ENCODE data around the gene MYRIP. TPM values are rescaled to one million over a fixed set of nuclear protein-coding genes. Genes with fewer than 3 reads are reported as not detected.

MYRIP gene
- total RNA-seq, 1 experiment from 2014 or later: 19.0 TPM

GRCh38 chr3:40118091-40118490 lies 308.7 kb downstream of the MYRIP start:
- peaks cover 37% of the 10 kb centered on the region for H3K79me2 ChIP-seq (ENCODE audit: low read length)
- H2AFZ ChIP-seq (ENCODE audit: low read length): no peak overlapping the region
- no peaks in the 10 kb centered on the region for H4K20me1 ChIP-seq (ENCODE audit: insufficient read depth, low read depth, low read length)
- H3K9me3 ChIP-seq (ENCODE audit: low read length): no peaks in the 10 kb centered on the region
- no peak overlapping the region for H3K27ac ChIP-seq (ENCODE audit: low read length)
- H3K9me2 ChIP-seq (replicated peaks; ENCODE audit: insufficient read depth, low read length): no peaks in the 10 kb centered on the region
- H3K9ac ChIP-seq (ENCODE audit: low read length): no peak overlapping the region
- H3K4me3 ChIP-seq (ENCODE audit: low read length): no peak overlapping the region
- no peaks in the 10 kb centered on the region for H3K27me3 ChIP-seq (ENCODE audit: low read length)
- peaks cover 27% of the 10 kb centered on the region for H3K4me1 ChIP-seq (ENCODE audit: low read length)
- H3K36me3 ChIP-seq (ENCODE audit: insufficient read depth, low read length): no peaks in the 10 kb centered on the region
- no peak overlapping the region for H3K4me2 ChIP-seq (ENCODE audit: low read depth, low read length, poor library complexity, severe bottlenecking)
- DNase-seq: no peak

- Histone ChIP-seq H3K79me2 (ENCODE audit: low read length) (peaks cover 34% of the 10 kb centered on the region), H3K9me2 (replicated peaks; ENCODE audit: insufficient read depth, low read length) (no peaks in the 10 kb centered on the region), H3K4me2 (ENCODE audit: low read depth, low read length, poor library complexity, severe bottlenecking) (no peak overlapping the region), H3K4me3 (ENCODE audit: low read length) (no peak overlapping the region), H4K20me1 (ENCODE audit: insufficient read depth, low read depth, low read length) (no peaks in the 10 kb centered on the region), H3K4me1 (ENCODE audit: low read length) (peaks cover 16% of the 10 kb centered on the region), H2AFZ (ENCODE audit: low read length) (no peak overlapping the region), H3K9me3 (ENCODE audit: low read length) (no peaks in the 10 kb centered on the region), H3K9ac (ENCODE audit: low read length) (no peak overlapping the region), H3K27ac (ENCODE audit: low read length) (peak overlapping the region; percentile 39; the same call in 1 of the 2 replicates), H3K36me3 (ENCODE audit: insufficient read depth, low read length) (no peaks in the 10 kb centered on the region), H3K27me3 (ENCODE audit: low read length) (no peaks in the 10 kb centered on the region)
- no peak for DNase-seq
Observed at GRCh38 chr3:40120067-40120692, 310.8 kb downstream of the MYRIP start.

GRCh38 chr3:40120806-40121205 lies 311.4 kb downstream of the MYRIP start:
- no peak overlapping the region for H2AFZ ChIP-seq (ENCODE audit: low read length)
- no peak overlapping the region for H3K4me2 ChIP-seq (ENCODE audit: low read depth, low read length, poor library complexity, severe bottlenecking)

GRCh38 chr3:40124918-40125317 lies 315.5 kb downstream of the MYRIP start:
- Histone ChIP-seq H3K9ac (ENCODE audit: low read length) (no peak overlapping the region), H3K79me2 (ENCODE audit: low read length) (peaks cover 32% of the 10 kb centered on the region), H3K27ac (ENCODE audit: low read length) (no peak overlapping the region), H3K9me2 (replicated peaks; ENCODE audit: insufficient read depth, low read length) (no peaks in the 10 kb centered on the region), H3K4me1 (ENCODE audit: low read length) (peaks cover 25% of the 10 kb centered on the region), H3K4me2 (ENCODE audit: low read depth, low read length, poor library complexity, severe bottlenecking) (no peak overlapping the region), H4K20me1 (ENCODE audit: insufficient read depth, low read depth, low read length) (no peaks in the 10 kb centered on the region), H3K9me3 (ENCODE audit: low read length) (no peaks in the 10 kb centered on the region), H2AFZ (ENCODE audit: low read length) (no peak overlapping the region), H3K4me3 (ENCODE audit: low read length) (no peak overlapping the region), H3K27me3 (ENCODE audit: low read length) (no peaks in the 10 kb centered on the region), H3K36me3 (ENCODE audit: insufficient read depth, low read length) (no peaks in the 10 kb centered on the region)
- no peak for DNase-seq

More at GRCh38 chr3:40120806-40121205, 311.4 kb downstream of the MYRIP start:
- H3K4me3 ChIP-seq (ENCODE audit: low read length): no peak overlapping the region
- no peaks in the 10 kb centered on the region for H3K36me3 ChIP-seq (ENCODE audit: insufficient read depth, low read length)
- DNase-seq: no peak
- H3K9ac ChIP-seq (ENCODE audit: low read length): no peak overlapping the region
- H3K27ac ChIP-seq (ENCODE audit: low read length): peak overlapping the region; percentile 39; the same call in 1 of the 2 replicates
- H3K9me2 ChIP-seq (replicated peaks; ENCODE audit: insufficient read depth, low read length): no peaks in the 10 kb centered on the region
- H3K4me1 ChIP-seq (ENCODE audit: low read length): peaks cover 16% of the 10 kb centered on the region
- peaks cover 34% of the 10 kb centered on the region for H3K79me2 ChIP-seq (ENCODE audit: low read length)
- H4K20me1 ChIP-seq (ENCODE audit: insufficient read depth, low read depth, low read length): no peaks in the 10 kb centered on the region
- no peaks in the 10 kb centered on the region for H3K9me3 ChIP-seq (ENCODE audit: low read length)
- H3K27me3 ChIP-seq (ENCODE audit: low read length): no peaks in the 10 kb centered on the region

- H3K27me3 ChIP-seq (ENCODE audit: low read length): no peaks in the 10 kb centered on the region
- no peaks in the 10 kb centered on the region for H3K36me3 ChIP-seq (ENCODE audit: insufficient read depth, low read length)
- no peak overlapping the region for H2AFZ ChIP-seq (ENCODE audit: low read length)
Observed at GRCh38 chr3:40128166-40128565, 318.8 kb downstream of the MYRIP start.

GRCh38 chr3:40129510-40129909 lies 320.1 kb downstream of the MYRIP start:
- Histone ChIP-seq H3K27ac (ENCODE audit: low read length) (no peak overlapping the region), H3K79me2 (ENCODE audit: low read length) (peaks cover 18% of the 10 kb centered on the region), H3K4me1 (ENCODE audit: low read length) (peaks cover 11% of the 10 kb centered on the region), H3K4me3 (ENCODE audit: low read length) (no peak overlapping the region), H3K4me2 (ENCODE audit: low read depth, low read length, poor library complexity, severe bottlenecking) (no peak overlapping the region), H3K27me3 (ENCODE audit: low read length) (no peaks in the 10 kb centered on the region), H3K9me3 (ENCODE audit: low read length) (no peaks in the 10 kb centered on the region; the same call in 1 of the 2 replicates), H3K9ac (ENCODE audit: low read length) (no peak overlapping the region), H3K9me2 (replicated peaks; ENCODE audit: insufficient read depth, low read length) (no peaks in the 10 kb centered on the region), H3K36me3 (ENCODE audit: insufficient read depth, low read length) (no peaks in the 10 kb centered on the region), H4K20me1 (ENCODE audit: insufficient read depth, low read depth, low read length) (no peaks in the 10 kb centered on the region), H2AFZ (ENCODE audit: low read length) (no peak overlapping the region)
- no peak for DNase-seq

More at GRCh38 chr3:40128166-40128565, 318.8 kb downstream of the MYRIP start:
- no peak for DNase-seq
- Histone ChIP-seq H3K9me3 (ENCODE audit: low read length) (no peaks in the 10 kb centered on the region; the same call in 1 of the 2 replicates), H3K27ac (ENCODE audit: low read length) (peak overlapping the region; percentile 8; the same call in 1 of the 2 replicates), H4K20me1 (ENCODE audit: insufficient read depth, low read depth, low read length) (no peaks in the 10 kb centered on the region), H3K4me2 (ENCODE audit: low read depth, low read length, poor library complexity, severe bottlenecking) (no peak overlapping the region), H3K4me1 (ENCODE audit: low read length) (peaks cover 11% of the 10 kb centered on the region), H3K4me3 (ENCODE audit: low read length) (no peak overlapping the region), H3K9ac (ENCODE audit: low read length) (no peak overlapping the region), H3K9me2 (replicated peaks; ENCODE audit: insufficient read depth, low read length) (no peaks in the 10 kb centered on the region), H3K79me2 (ENCODE audit: low read length) (peaks cover 23% of the 10 kb centered on the region)

GRCh38 chr3:40129981-40130380 lies 320.6 kb downstream of the MYRIP start:
- Histone ChIP-seq H3K9me2 (replicated peaks; ENCODE audit: insufficient read depth, low read length) (no peaks in the 10 kb centered on the region), H3K4me3 (ENCODE audit: low read length) (no peak overlapping the region), H4K20me1 (ENCODE audit: insufficient read depth, low read depth, low read length) (no peaks in the 10 kb centered on the region), H3K4me1 (ENCODE audit: low read length) (peaks cover 11% of the 10 kb centered on the region), H3K79me2 (ENCODE audit: low read length) (peaks cover 18% of the 10 kb centered on the region), H3K9me3 (ENCODE audit: low read length) (no peaks in the 10 kb centered on the region; the same call in 1 of the 2 replicates), H3K4me2 (ENCODE audit: low read depth, low read length, poor library complexity, severe bottlenecking) (no peak overlapping the region), H3K27me3 (ENCODE audit: low read length) (no peaks in the 10 kb centered on the region), H3K9ac (ENCODE audit: low read length) (no peak overlapping the region), H3K27ac (ENCODE audit: low read length) (no peak overlapping the region), H3K36me3 (ENCODE audit: insufficient read depth, low read length) (no peaks in the 10 kb centered on the region), H2AFZ (ENCODE audit: low read length) (no peak overlapping the region)
- no peak for DNase-seq

- Histone ChIP-seq H3K9ac (ENCODE audit: low read length) (no peak overlapping the region), H3K27ac (ENCODE audit: low read length) (no peak overlapping the region), H2AFZ (ENCODE audit: low read length) (no peak overlapping the region), H3K4me2 (ENCODE audit: low read depth, low read length, poor library complexity, severe bottlenecking) (no peak overlapping the region), H3K36me3 (ENCODE audit: insufficient read depth, low read length) (no peaks in the 10 kb centered on the region), H3K9me2 (replicated peaks; ENCODE audit: insufficient read depth, low read length) (no peaks in the 10 kb centered on the region), H3K4me1 (ENCODE audit: low read length) (peaks cover 11% of the 10 kb centered on the region), H4K20me1 (ENCODE audit: insufficient read depth, low read depth, low read length) (no peaks in the 10 kb centered on the region), H3K27me3 (ENCODE audit: low read length) (no peaks in the 10 kb centered on the region), H3K79me2 (ENCODE audit: low read length) (peaks cover 18% of the 10 kb centered on the region), H3K4me3 (ENCODE audit: low read length) (no peak overlapping the region), H3K9me3 (ENCODE audit: low read length) (no peaks in the 10 kb centered on the region; the same call in 1 of the 2 replicates)
- DNase-seq: no peak
Observed at GRCh38 chr3:40130721-40131120, 321.3 kb downstream of the MYRIP start.

Measured in Karpas-422 (cell line).